ENCODE measurements around the gene GRP.

DNA sequence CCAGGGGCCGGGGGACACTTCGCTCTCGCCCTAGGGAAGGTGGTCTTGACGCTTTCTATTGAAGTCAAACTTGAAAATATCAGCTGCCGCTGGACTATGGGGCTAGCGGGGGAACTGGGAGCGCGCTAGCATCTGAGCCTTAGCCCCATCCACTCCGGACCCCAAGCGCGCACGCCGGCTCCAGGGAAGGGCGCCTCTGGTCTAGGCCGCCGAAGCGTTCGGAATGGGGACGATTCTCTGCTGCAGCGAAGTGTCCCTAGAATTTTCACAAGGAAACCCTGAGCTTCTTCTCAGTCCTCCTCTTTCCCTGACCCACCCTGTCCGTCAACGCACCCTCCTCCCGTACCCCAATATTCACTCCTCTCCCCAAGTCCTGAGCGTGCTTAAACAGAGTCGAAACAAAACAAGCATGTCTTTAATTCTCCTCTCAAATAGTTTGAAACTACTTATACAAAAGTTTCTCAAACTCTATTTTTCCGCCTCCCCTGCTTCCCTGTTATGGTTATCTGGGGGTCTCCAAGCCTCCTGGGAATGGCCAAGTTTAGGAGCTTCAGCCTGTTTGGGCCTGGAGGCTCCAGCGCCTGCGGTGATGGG lies 48.3 kb downstream of the GRP start:
- TF ChIP-seq, protein P1, sequence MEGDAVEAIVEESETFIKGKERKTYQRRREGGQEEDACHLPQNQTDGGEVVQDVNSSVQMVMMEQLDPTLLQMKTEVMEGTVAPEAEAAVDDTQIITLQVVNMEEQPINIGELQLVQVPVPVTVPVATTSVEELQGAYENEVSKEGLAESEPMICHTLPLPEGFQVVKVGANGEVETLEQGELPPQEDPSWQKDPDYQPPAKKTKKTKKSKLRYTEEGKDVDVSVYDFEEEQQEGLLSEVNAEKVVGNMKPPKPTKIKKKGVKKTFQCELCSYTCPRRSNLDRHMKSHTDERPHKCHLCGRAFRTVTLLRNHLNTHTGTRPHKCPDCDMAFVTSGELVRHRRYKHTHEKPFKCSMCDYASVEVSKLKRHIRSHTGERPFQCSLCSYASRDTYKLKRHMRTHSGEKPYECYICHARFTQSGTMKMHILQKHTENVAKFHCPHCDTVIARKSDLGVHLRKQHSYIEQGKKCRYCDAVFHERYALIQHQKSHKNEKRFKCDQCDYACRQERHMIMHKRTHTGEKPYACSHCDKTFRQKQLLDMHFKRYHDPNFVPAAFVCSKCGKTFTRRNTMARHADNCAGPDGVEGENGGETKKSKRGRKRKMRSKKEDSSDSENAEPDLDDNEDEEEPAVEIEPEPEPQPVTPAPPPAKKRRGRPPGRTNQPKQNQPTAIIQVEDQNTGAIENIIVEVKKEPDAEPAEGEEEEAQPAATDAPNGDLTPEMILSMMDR (IDR thresholded peaks at IDR 0.05 in 2 of 3, conservative IDR thresholded peaks at IDR 0.05 in 1 of 3; ENCODE audit: control insufficient read depth in 2 of 3, extremely low read depth in 1 of 3, insufficient read depth in 1 of 3, low read depth in 3 of 3, low read length in 3 of 3): no peak
- TF ChIP-seq ZZZ3 (IDR thresholded peaks at IDR 0.05; ENCODE audit: control insufficient read depth, insufficient read length, low read depth) (no peak), CBX5 (IDR thresholded peaks at IDR 0.05; ENCODE audit: low read depth) (no peak), TCF12 (IDR thresholded peaks at IDR 0.05; ENCODE audit: low read depth, low read length) (no peak), ATF7 (IDR thresholded peaks at IDR 0.05; ENCODE audit: low read depth) (no peak), SMC3 (IDR thresholded peaks at IDR 0.05; ENCODE audit: borderline replicate concordance, low read length) (no peak), GABPA (IDR thresholded peaks at IDR 0.05; ENCODE audit: low read depth) (no peak), BACH1 (IDR thresholded peaks at IDR 0.05; ENCODE audit: borderline replicate concordance) (no peak), RAD21 (IDR thresholded peaks at IDR 0.05; ENCODE audit: insufficient read depth, low read depth, low read length) (no peak)
